ENCODE data around the gene APOF. TPM values are rescaled to one million over a fixed set of nuclear protein-coding genes. Genes with fewer than 3 reads are reported as not detected.

The APOF gene
- total RNA-seq, 1 experiment from 2014 or later, result not detected

- Mint-ChIP-seq H3K27ac (ENCODE audit: low read depth, unreplicated experiment) (peak overlapping the region; percentile 98), H3K9me3 (ENCODE audit: unreplicated experiment) (no peaks in the 10 kb centered on the region), H3K4me1 (ENCODE audit: insufficient read depth, unreplicated experiment) (peaks cover 16% of the 10 kb centered on the region), H3K36me3 (ENCODE audit: insufficient read depth, unreplicated experiment) (peaks cover 42% of the 10 kb centered on the region), H3K27me3 (ENCODE audit: insufficient read depth, unreplicated experiment) (no peaks in the 10 kb centered on the region), H3K4me3 (ENCODE audit: unreplicated experiment) (peak overlapping the region; percentile 83)
- TF ChIP-seq, protein P1, sequence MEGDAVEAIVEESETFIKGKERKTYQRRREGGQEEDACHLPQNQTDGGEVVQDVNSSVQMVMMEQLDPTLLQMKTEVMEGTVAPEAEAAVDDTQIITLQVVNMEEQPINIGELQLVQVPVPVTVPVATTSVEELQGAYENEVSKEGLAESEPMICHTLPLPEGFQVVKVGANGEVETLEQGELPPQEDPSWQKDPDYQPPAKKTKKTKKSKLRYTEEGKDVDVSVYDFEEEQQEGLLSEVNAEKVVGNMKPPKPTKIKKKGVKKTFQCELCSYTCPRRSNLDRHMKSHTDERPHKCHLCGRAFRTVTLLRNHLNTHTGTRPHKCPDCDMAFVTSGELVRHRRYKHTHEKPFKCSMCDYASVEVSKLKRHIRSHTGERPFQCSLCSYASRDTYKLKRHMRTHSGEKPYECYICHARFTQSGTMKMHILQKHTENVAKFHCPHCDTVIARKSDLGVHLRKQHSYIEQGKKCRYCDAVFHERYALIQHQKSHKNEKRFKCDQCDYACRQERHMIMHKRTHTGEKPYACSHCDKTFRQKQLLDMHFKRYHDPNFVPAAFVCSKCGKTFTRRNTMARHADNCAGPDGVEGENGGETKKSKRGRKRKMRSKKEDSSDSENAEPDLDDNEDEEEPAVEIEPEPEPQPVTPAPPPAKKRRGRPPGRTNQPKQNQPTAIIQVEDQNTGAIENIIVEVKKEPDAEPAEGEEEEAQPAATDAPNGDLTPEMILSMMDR (IDR thresholded peaks at IDR 0.05; ENCODE audit: unreplicated experiment), result no peak
- no TSS peak for BruUV-seq (replicated peaks)
- DNase-seq (ENCODE audit: unreplicated experiment), result no peak
- intact Hi-C loops (cut with micrococcal nuclease), result no loop called here
- POLR2A ChIA-PET, result interaction anchor here (0.7 to 7.0 kb wide), 21 partner anchors 15 to 313 kb away, joined by 3 to 87 read pairs (median 4); partner anchors contain the start of genes ATP5F1B, CNPY2, COQ10A and CS
- CTCF ChIA-PET, result interaction anchor here (0.6 to 1.7 kb wide), 8 partner anchors 19 to 140 kb away, joined by 3 to 12 read pairs (median 5); no protein-coding TSS in a partner anchor
These were observed 30.0 kb downstream of the APOF start for GRCh38 chr12:56332512-56333196.

DNA sequence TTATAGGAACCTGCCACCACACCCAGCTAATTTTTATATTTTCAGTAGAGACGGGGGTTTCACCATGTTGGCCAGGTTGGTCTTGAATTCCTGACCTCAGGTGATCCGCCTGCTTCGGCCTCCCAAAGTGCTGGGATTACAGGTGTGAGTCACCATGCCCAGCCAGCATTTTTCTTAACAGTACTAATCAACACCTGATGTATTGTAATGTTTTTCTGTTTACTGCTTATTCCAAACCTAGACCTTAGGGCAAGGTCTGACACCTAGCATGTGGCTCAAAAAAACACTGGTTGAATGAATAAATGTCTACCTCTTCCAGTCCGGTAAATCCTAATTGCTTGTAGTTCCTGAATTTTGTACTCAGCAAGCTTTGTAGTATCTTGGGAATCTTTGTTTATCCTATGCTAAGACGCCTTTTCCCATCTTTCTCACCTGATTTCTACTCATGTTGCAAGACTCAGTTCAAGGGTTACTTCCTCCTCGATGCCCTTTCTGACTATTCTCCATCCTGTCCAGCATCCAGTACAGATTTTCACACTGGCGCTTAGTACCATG lies 31.6 kb downstream of the APOF start:
- Mint-ChIP-seq H3K9me3 (ENCODE audit: unreplicated experiment) (no peaks in the 10 kb centered on the region), H3K36me3 (ENCODE audit: insufficient read depth, unreplicated experiment) (peaks cover 53% of the 10 kb centered on the region), H3K4me3 (ENCODE audit: unreplicated experiment) (no peak overlapping the region), H3K27ac (ENCODE audit: low read depth, unreplicated experiment) (no peak overlapping the region), H3K27me3 (ENCODE audit: insufficient read depth, unreplicated experiment) (no peaks in the 10 kb centered on the region), H3K4me1 (ENCODE audit: insufficient read depth, unreplicated experiment) (peaks cover 16% of the 10 kb centered on the region)
- no peak for DNase-seq (ENCODE audit: unreplicated experiment)
- TF ChIP-seq, protein P1 (IDR thresholded peaks at IDR 0.05; ENCODE audit: unreplicated experiment), result no peak
- intact Hi-C loops (cut with micrococcal nuclease), result no loop called here
- ChIA-PET POLR2A (interaction anchor here (1.5 to 7.0 kb wide), 4 partner anchors 13 to 133 kb away, joined by 3 to 87 read pairs (median 49); partner anchors contain the start of genes CNPY2, CS and STAT2), CTCF (interaction anchor here (1.5 to 1.7 kb wide), 3 partner anchors 14 to 133 kb away, joined by 5 to 6 read pairs (median 5); no protein-coding TSS in a partner anchor)
- no TSS peak for BruUV-seq (replicated peaks)

DNA sequence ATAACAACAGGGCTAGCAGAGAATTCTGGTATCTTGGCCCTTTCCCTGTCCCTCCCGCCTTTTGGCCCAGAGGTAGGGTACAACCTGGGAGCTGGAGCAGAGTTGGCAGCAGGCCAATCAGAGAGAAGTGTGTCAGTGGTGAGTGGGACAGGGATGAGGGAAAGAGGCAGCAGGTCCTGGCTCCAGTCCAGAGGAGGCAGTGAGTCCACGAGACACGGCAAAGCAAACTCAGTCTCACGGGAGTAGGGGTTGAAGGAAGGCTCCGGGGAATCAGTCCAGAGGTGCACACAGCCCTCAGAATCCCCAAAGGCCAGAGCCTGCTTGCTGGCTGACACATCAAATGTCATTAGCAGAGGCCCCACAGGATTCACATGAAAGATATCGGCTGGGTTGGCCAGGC lies 36.1 kb downstream of the APOF start:
- no peaks in the 10 kb centered on the region for H3K9me3 Mint-ChIP-seq (ENCODE audit: unreplicated experiment)
- ChIA-PET POLR2A (interaction anchor here (0.6 to 2.4 kb wide), 3 partner anchors 10 to 59 kb away, joined by 3 to 14 read pairs (median 3); partner anchors contain the start of gene CNPY2), CTCF (interaction anchor here (1.0 kb wide), 1 partner anchor 135 kb away, joined by 3 read pairs; no protein-coding TSS in a partner anchor)
- DNase-seq (ENCODE audit: unreplicated experiment), result no peak
- no peak overlapping the region for H3K4me3 Mint-ChIP-seq (ENCODE audit: unreplicated experiment)
- H3K27ac Mint-ChIP-seq (ENCODE audit: low read depth, unreplicated experiment), result no peak overlapping the region
- peaks cover 74% of the 10 kb centered on the region for H3K36me3 Mint-ChIP-seq (ENCODE audit: insufficient read depth, unreplicated experiment)
- peaks cover 6% of the 10 kb centered on the region for H3K4me1 Mint-ChIP-seq (ENCODE audit: insufficient read depth, unreplicated experiment)
- TF ChIP-seq, protein P1 (IDR thresholded peaks at IDR 0.05; ENCODE audit: unreplicated experiment), result no peak
- H3K27me3 Mint-ChIP-seq (ENCODE audit: insufficient read depth, unreplicated experiment), result no peaks in the 10 kb centered on the region
- no TSS peak for BruUV-seq (replicated peaks)
- intact Hi-C loops (cut with micrococcal nuclease), result no loop called here

DNA sequence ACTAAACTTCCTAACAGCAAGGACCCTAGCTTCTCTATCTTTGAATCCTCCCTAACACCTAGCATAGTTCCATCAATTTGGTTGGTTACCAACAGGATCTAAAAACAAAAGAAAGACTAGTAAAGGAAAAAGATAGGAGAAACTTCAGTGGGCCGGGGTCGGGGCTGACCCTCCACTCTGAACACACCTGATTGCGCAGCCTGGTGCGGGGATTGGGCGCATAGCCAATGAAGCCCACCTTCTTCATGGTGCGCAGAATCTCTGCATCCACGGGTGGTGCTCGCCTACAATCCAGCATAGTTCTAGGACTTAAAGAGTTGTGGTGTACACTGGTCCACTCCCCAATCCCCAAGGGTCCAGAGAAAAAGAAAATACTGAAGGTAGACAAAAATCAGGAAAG lies 36.5 kb downstream of the APOF start:
- Mint-ChIP-seq H3K27me3 (ENCODE audit: insufficient read depth, unreplicated experiment) (no peaks in the 10 kb centered on the region), H3K27ac (ENCODE audit: low read depth, unreplicated experiment) (no peak overlapping the region), H3K4me3 (ENCODE audit: unreplicated experiment) (no peak overlapping the region), H3K9me3 (ENCODE audit: unreplicated experiment) (no peaks in the 10 kb centered on the region), H3K4me1 (ENCODE audit: insufficient read depth, unreplicated experiment) (peaks cover 2% of the 10 kb centered on the region), H3K36me3 (ENCODE audit: insufficient read depth, unreplicated experiment) (peaks cover 70% of the 10 kb centered on the region)
- ChIA-PET POLR2A (interaction anchor here (0.6 to 2.4 kb wide), 2 partner anchors 10 to 59 kb away, joined by 3 to 14 read pairs; partner anchors contain the start of gene CNPY2), CTCF (interaction anchor here (0.8 kb wide), 1 partner anchor 911 kb away, joined by 3 read pairs; a partner anchor contains a TSS)
- TF ChIP-seq, protein P1 (IDR thresholded peaks at IDR 0.05; ENCODE audit: unreplicated experiment), result no peak
- no TSS peak for BruUV-seq (replicated peaks)
- DNase-seq (ENCODE audit: unreplicated experiment), result no peak
- intact Hi-C loops (cut with micrococcal nuclease), result no loop called here
